Skeletal muscle cell (primary cell): ENCODE data around the gene CAMKMT.
A peak's percentile ranks its signal among the peaks of the same experiment; 100 is the strongest.

Experiments used
- DNase-seq: peaks from one replicate; pipeline ENCODE4 v3.0.0-alpha.2; 2010; ENCODE audit warnings: low read depth
- H3K4me3 ChIP-seq: 2 replicates; pipeline ENCODE4 v1.5.1; 2011; ENCODE audit warnings: low read depth, mild to moderate bottlenecking, control low read depth, low read length, moderate library complexity

The CAMKMT gene

GRCh38 chr2:44705876-44706480 lies 344.2 kb downstream of the CAMKMT start:
- H3K4me3 ChIP-seq: no peak overlapping the region
- DNase-seq: no peak

GRCh38 chr2:44706681-44707553 lies 345.2 kb downstream of the CAMKMT start:
- no peak for DNase-seq
- H3K4me3 ChIP-seq: no peak overlapping the region

- no peak overlapping the region for H3K4me3 ChIP-seq
Observed at GRCh38 chr2:44707945-44708660, 346.4 kb downstream of the CAMKMT start.

GRCh38 chr2:44708661-44709000 lies 346.9 kb downstream of the CAMKMT start:
- no peak for DNase-seq
- H3K4me3 ChIP-seq: no peak overlapping the region

More at GRCh38 chr2:44707945-44708660, 346.4 kb downstream of the CAMKMT start:
- DNase-seq: no peak

- H3K4me3 ChIP-seq: no peak overlapping the region
- no peak for DNase-seq
Observed at GRCh38 chr2:44713170-44713569, 351.4 kb downstream of the CAMKMT start.

- peak; percentile 16 for DNase-seq
- H3K4me3 ChIP-seq: no peak overlapping the region
Observed at GRCh38 chr2:44715671-44716081, 353.9 kb downstream of the CAMKMT start.

- no peak overlapping the region for H3K4me3 ChIP-seq
- no peak for DNase-seq
Observed at GRCh38 chr2:44716131-44716530, 354.4 kb downstream of the CAMKMT start.

GRCh38 chr2:44718431-44718830 lies 356.7 kb downstream of the CAMKMT start:
- DNase-seq: no peak
- no peak overlapping the region for H3K4me3 ChIP-seq

- no peak for DNase-seq
- H3K4me3 ChIP-seq: no peak overlapping the region
Observed at GRCh38 chr2:44719562-44719961, 357.8 kb downstream of the CAMKMT start.

GRCh38 chr2:44722026-44722625 lies 360.4 kb downstream of the CAMKMT start:
- no peak overlapping the region for H3K4me3 ChIP-seq
- DNase-seq: no peak

GRCh38 chr2:44723921-44724320 lies 362.2 kb downstream of the CAMKMT start:
- no peak for DNase-seq
- H3K4me3 ChIP-seq: no peak overlapping the region

GRCh38 chr2:44730593-44730992 lies 368.8 kb downstream of the CAMKMT start:
- no peak for DNase-seq
- no peak overlapping the region for H3K4me3 ChIP-seq

GRCh38 chr2:44731505-44731904 lies 369.8 kb downstream of the CAMKMT start:
- DNase-seq: no peak
- H3K4me3 ChIP-seq: no peak overlapping the region

- DNase-seq: no peak
- H3K4me3 ChIP-seq: no peak overlapping the region
Observed at GRCh38 chr2:44736270-44736942, 374.7 kb downstream of the CAMKMT start.

- H3K4me3 ChIP-seq: no peak overlapping the region
- DNase-seq: no peak
Observed at GRCh38 chr2:44740678-44741077, 378.9 kb downstream of the CAMKMT start.

GRCh38 chr2:44741507-44741906 lies 379.8 kb downstream of the CAMKMT start:
- DNase-seq: no peak
- no peak overlapping the region for H3K4me3 ChIP-seq

- H3K4me3 ChIP-seq: no peak overlapping the region
- no peak for DNase-seq
Observed at GRCh38 chr2:44742057-44742456, 380.3 kb downstream of the CAMKMT start.

GRCh38 chr2:44743473-44743872 lies 381.7 kb downstream of the CAMKMT start:
- no peak for DNase-seq
- H3K4me3 ChIP-seq: no peak overlapping the region
